NCI-H446 treated with DMSO at 0.1 percent for 48 hours (cell line): ENCODE results near the gene VSX2.

Experiments
- DNase-seq: peaks from one replicate; lab custom pipeline; 2025; lab: John Stamatoyannopoulos, UW

VSX2 gene

GRCh38 chr14:74302152-74302628 is 62.9 kb downstream of the VSX2 start:
- peak; percentile 21 for DNase-seq

- peak; percentile 81 for DNase-seq
Measured at GRCh38 chr14:74302634-74303569, 63.7 kb downstream of the VSX2 start, which contains the start of gene ABCD4. Gene ABCD4, minus strand, starts transcription at chr14:74302934. Its CDS starts 22 bp downstream, at chr14:74302912.

GRCh38 chr14:74308695-74309094 is 69.4 kb downstream of the VSX2 start:
- DNase-seq, result no peak

- no peak for DNase-seq
Measured at GRCh38 chr14:74309125-74310022, 70.1 kb downstream of the VSX2 start.

- DNase-seq, result no peak
Measured at GRCh38 chr14:74312161-74312560, 72.9 kb downstream of the VSX2 start.
